Activated CD4-positive, CD25-positive, alpha-beta regulatory T cell treated with anti-CD3 and anti-CD28 coated beads, Interleukin-2, amount 50 U/mL, for 72 hours (primary cell): ENCODE data around the gene CDH18.

ENCODE experiments used
- DNase-seq: peaks from one replicate; pipeline ENCODE4 v3.0.0; 2021

The CDH18 gene, protein sequence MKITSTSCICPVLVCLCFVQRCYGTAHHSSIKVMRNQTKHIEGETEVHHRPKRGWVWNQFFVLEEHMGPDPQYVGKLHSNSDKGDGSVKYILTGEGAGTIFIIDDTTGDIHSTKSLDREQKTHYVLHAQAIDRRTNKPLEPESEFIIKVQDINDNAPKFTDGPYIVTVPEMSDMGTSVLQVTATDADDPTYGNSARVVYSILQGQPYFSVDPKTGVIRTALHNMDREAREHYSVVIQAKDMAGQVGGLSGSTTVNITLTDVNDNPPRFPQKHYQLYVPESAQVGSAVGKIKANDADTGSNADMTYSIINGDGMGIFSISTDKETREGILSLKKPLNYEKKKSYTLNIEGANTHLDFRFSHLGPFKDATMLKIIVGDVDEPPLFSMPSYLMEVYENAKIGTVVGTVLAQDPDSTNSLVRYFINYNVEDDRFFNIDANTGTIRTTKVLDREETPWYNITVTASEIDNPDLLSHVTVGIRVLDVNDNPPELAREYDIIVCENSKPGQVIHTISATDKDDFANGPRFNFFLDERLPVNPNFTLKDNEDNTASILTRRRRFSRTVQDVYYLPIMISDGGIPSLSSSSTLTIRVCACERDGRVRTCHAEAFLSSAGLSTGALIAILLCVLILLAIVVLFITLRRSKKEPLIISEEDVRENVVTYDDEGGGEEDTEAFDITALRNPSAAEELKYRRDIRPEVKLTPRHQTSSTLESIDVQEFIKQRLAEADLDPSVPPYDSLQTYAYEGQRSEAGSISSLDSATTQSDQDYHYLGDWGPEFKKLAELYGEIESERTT

DNA sequence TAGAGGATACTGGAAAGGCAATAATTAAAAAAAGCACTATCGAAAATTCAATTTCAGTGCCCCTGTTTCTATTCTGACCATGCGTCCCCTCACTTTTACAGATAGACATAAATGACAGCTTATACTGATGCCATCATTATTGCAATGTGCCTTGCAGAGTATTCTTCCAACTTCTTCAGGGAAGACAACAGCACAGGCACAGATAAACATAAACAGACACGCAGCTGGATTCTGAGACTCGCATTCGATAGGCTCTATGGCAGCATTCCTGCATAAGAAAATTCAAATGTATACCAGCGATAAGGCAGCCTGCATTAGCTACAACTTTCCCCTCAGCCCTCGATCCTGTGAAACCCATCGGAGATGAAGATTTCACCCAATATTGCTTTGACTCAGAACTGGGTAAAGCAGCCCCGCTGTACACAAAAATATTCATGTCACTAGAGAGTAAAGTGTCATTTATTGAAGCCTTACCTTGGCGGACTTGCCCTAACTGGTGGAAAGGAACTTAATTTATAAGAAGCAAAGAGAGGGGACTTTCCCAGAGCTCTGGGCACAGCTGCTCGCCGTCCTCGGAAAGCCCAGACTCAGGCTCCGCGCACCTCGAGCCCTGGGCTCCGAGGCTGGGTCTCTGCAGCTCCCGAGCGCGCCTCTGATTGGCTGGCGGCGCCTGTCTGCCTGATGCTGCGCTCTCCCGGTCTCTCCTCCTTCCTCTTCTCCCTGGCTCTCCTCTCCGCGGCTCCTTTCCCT is at the start of gene CDH18:
CDH18 (minus strand) TSS at position 589 of the 750 bp plus-strand sequence. CDS start 149,214 bp downstream, outside the sequence.
- no peak for DNase-seq

DNA sequence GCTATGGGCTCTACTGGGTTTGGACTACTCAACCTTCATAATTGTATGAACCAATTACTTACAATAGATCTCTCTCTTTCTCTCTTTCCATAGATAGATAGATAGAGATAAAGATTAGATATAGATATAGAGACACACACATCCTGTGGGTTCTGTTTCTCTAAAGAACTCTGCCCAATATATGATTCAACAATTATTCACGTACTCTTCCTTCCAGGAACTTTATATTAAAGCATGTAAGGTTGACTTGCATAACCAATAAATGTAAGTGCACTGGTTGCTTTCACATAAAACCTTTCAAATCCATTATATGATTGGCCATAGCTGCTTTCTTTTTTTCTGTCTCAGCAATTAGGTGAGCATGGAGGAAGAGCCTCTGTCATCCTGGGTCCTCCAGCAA is 46.7 kb upstream of the CDH18 start:
- no peak for DNase-seq

DNA sequence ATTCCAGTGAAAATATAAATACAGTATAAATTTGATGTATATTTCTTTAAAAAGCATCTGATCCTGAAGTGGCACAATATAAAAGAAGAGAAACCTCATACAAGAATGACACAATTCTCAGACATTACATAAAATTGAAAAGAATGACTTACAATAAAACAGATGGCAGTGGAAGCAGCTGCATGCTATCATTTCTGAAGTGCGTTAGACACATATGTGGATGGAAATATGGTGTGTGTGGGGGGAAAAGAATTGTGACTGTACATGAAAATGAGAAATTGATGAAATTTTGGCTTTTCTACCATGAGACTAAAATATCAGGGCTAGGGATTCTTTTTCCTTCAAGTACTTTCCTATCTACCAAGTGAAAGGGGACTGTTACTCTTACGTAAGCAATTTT is 45.9 kb upstream of the CDH18 start:
- no peak for DNase-seq

DNA sequence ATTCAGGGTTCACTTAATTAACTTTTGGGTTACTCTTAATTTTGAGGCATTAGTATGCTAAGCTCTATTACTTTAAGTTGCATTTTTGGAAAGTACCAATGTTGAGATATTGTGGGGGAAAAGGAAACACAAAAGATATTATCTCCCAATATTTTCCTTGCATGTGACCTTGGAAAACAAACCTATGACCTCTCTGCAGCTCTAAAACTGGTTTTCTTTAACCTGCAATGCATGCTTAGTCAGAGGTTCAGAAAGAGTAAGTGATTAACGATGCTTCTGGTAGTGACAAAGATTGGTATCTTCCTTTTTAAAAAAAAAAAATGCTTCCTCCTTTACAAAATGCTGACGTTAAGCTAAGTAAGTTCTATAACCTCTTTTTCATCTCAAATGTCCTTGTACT is 44.9 kb upstream of the CDH18 start:
- DNase-seq = no peak

DNA sequence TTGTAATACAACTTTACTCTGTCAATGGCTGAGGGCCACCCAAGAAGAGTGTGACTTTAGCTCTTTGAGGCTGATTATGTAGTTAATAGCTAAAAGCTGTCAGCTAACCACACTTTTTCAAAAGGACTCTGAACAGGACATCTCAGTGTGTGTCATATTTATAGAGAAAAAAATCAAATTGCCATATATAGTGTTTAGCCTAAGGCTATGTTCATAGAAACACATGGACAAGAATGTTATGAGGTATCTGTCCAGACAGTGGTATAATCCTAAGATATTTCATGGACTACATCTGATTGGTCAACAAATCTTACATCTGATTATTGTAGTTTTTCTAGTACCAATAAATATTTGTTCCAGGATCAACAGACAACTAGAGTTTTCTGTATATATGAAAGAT is 42.1 kb upstream of the CDH18 start:
- DNase-seq = no peak

DNA sequence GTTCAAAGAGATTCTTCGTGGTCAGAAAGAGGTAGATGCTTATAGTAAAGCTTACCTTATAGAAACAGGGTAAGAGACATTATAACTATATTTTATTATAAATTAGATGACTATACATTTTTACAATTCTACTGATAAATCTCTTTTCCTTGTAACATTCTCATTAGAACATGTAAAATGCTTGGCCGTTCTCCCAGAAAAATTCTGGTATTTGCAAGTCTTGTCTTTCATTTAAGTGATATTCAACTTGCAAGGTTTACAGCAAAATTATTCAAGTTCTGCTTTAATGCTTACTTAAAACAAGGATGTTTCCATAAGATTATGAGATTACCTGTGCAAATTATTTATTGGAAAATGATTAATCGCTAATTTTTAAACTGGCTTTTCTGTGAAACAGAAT is 41.3 kb upstream of the CDH18 start:
- no peak for DNase-seq

DNA sequence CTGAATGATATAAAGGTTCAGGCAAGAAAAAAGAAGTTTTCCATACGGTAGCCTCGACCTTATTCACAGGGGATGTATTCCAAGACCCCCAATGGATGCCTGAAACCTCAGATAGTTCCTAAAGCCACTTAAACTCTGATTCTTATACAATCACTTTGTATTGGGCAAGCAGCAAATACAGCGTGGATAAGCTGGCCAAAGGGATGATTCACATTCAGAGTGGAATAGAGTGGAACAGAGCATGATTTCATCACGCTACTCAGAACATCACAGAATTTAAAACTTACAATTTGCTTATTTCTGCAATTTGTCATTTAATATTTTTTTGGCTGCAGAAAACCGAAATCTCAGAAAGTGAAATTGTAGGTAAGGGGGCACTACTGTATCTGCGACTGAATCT is 40.5 kb upstream of the CDH18 start:
- DNase-seq = no peak

DNA sequence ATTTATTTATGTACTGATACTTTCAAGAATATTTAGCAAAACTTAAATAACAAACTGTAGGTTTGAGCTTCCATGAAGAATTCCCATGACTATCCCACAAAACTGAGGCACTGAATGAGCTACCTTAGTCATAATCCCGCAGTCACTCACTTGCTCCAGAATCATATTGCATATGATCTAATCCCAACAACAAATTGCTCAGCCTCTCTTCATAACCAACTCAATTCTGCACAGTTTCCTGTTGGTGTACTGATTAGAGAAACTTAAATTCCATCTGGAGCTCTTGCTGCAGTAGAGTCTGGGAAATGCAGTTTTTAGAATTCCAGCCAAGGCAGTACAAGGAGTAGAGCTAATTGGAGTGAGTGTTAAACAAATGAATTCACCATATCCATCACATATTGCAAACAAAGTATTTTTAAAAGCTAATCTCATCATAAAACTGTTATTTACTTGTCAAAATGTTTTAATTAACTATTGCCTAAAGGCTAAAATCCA is 35.7 kb upstream of the CDH18 start:
- DNase-seq = no peak

DNA sequence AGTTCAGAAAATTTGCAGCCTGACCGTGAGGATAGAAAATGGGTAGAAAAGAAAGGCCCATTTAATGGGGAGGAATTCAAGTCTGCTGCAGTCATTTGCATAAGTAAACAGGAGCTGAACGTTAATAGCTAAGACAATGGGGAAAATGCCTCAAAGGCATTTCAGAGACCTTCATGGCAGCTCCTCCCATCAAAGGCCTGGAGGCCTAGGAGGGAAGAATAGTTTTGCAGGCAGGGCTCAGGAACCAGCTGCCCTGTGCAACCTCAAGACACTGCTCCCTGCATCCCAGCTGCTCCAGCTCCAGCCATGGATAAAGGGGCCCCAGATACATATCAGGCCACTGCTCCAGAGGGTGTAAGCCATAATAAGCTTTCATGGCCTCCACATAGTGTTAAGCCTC is 32.2 kb upstream of the CDH18 start:
- DNase-seq = no peak

DNA sequence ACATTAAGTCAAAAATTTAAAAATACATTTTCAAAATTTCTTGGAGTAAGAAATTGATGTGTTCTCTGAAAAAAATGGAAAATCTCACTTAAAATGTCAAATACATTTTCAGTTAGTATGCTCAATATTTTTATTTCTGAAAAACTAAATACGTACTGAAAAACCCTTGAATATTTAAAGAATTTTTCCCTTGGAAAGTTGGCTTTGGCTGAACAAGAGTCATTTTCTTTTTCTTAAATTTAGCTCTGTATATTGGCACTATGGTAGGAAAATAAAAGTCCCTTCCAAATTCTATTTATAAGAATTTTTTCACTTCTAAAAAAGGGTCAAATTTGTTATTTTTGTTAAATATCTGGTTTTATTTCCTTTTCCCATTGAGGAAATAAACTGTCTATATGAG is 29.0 kb upstream of the CDH18 start:
- DNase-seq = no peak

DNA sequence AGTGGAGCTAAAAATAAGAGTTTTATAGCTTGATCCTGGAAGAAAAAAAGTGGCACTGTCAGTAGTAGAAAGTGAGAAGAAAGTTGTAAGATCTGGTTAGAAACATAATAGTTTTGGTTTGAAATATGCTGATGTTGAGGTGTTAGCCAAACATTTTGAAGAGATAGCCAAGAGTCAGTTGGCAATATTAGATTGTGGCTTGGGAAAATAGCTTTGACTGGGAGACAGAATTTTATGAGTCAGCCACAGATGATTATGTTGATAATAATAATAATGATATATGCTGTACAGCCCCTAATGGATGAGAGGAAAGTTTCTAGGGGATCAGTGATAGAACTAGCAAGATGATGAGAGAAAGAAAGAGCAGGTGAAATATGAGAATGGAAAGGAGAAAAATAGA is 12.4 kb upstream of the CDH18 start:
- DNase-seq = no peak

DNA sequence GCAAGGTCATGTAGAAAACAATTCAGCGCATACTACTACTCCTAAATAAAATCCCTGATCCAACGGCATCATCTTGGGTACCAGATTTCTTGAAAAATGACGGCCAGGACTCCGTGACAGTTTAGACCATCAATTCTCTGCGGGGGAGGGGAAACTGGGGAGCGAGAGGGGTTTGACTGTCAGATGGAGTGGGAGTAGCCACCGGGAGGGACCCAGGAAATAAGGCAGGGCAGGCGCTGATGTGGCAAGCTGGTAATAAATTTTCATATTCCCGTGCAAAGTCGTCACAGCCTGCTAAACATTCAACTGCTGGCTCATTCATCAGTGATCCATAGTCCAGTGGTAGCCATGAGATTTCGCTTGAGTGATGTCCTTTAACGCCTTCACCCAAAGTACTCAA is 457 bp upstream of the CDH18 start:
- no peak for DNase-seq

DNA sequence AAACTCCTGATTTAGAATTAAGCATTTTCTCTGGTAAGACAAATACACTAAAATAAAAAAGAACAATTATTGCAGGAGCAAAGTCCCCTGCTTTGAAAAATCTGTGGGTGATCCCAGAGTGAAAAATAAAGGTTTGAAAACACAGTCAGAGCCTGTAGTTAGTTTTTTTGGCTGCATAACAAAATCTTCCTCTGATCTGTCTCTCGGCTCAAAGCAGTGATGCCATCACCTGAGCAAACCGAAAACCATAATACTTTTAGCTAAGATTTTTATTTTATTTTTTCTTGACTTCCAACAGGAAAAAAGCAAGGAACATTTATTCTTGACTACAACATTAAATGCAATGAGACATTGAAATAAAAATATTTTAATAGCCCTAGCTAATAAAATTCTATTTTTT is 1.2 kb downstream of the CDH18 start:
- no peak for DNase-seq

DNA sequence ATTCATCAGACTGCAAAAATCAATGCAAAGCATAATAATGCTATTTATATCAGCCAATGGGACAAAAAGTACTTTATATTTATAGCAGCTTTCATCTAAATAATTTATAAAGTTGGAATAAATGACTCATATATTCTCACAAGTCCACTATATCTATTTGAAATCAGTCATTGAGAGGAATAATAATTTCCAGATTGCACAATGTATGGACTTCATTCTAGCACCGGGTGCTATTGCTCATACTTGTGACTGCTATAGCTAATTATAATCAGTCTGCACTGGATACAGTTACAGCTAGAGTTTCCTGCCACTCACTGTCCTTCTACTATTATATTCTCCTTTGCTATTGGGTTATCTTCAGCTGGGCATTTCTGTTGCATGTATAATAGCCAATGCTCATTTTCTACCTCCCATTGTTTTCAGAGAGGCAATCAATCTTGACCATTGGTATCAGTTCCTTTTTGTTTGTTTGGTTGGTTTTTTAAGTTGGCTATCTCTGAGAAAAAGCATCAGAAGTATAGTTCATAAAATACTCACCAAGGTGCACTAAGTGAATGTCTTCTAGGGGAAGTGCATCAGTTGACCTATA is 1.9 kb downstream of the CDH18 start:
- DNase-seq = no peak

DNA sequence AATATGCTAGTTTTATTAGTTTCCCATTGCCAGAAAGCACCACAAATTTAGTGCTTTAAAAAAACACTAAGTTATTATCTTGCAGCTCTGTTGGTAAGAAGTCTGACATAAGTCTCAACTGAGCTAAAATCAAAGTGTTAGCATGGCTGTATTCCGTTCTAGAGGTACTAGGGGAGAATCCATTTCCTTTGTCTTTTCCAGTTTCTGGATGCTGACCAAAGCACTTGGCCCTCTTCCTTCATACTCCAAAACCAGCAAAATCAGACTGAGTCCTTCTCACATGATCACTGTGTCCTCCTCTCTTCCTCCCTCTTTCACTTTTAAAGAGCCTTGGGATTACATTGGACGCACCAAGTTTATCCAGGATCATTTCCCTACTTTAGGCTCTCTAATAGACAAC is 9.5 kb downstream of the CDH18 start:
- DNase-seq = no peak

DNA sequence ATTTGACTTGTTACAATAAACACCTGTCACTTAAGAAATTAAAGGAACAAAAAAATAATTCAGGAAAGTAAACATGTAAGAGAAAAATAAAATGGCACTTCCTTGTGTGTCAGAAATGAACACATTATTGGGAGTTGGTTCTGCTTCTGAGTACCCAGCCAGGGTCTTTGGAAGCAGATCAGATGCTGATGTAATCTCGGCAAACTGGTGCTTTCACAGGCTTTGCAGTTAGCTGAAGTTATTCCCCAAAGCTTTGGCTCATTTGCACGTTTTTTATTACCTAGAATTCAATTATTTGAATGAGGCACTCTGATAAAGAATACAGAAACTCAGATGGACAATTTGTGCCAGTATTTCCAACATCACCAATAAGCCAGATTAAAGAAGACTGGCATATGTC is 10.9 kb downstream of the CDH18 start:
- DNase-seq = no peak

DNA sequence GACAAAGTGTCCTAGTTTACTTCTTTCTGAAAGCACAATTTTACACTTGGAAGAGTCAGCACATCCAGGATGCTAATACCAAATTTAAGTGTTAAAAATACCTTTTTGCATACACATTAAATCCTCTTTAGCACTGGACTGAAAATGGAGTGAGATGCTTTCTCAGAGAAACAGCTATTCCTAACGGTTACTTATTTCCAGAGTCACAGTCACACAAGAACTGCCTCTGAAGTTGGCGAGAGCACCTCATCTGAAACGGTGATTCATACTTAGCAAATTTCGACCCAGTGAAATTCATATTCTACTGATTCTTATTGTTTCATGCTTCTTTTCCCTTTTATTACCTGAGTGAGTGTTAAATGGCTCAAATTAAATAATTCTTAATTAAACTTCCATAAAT is 12.2 kb downstream of the CDH18 start:
- no peak for DNase-seq

DNA sequence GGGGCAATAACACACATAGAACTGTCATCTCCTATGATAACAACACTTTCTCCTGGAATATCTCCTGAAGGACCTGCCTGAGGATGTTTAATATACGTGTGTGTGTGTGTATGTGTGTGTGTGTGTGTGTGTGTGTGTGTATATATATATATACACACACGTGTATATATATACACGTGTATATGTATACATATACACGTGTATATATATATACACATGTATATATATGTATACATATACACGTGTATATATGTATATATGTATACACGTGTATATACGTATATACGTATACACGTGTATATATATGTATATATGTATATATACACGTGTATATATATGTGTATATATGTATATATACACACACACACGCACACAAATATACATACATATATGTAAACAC is 27.5 kb downstream of the CDH18 start:
- no peak for DNase-seq

DNA sequence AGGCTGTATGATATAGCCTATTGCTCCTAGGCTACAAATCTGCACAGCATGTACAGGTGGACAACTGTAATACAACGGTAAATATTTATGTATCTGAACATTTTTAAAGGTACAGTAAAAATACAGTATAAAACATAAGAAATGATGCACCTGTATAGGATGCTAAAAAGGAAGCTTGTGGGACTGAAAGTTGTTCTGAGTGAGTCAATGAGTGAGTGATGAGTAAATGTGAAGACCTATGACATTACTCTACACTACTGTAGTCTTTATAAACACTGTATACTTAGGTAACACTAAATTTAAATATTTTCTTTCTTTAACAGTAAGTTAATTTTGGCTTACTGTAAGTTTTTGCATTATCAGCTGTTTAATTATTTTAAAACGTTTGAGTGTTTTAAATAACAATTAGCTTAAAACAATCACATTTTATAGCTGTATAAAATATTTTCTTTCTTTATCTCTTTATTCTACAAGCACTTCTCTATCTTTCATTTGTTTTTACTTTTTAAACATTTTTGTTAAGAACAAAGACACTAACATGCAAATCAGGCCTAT is 28.1 kb downstream of the CDH18 start:
- DNase-seq = no peak

DNA sequence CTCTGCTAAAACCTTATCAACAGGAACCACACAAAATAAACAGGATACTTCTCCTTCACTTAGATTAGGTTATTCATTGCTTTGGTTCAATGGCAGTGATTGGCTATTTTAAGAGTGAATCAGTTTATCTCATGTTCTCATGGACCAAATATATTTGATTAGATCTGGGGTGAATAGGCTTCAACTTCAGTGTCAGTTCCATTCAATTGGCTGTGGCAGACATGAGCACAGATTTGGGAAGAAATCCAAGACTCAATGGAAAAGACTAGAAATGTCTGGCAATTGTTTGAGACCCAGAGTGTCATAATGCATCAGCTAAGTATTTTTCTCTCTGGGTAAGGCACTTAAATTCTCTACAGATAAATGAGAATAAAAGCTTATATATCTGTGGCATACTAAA is 37.1 kb downstream of the CDH18 start:
- DNase-seq = no peak

DNA sequence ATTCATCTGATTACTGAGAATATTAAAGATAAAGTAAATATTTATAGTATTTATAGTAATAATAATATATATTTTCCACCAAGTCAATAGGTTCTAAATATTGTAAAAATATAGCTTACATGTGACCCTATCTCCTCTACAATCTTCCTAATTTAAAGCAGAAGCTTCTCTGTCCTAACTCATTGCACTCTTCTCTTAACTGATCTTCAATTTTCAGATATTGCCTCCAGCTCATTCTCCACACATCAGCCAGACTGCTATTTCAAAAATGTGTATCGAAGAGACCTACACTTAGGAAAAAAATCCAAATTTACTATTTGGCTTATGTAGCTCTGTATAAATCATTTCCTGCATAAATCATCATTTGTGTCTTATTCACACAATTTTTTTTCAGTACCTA is 47.8 kb downstream of the CDH18 start:
- DNase-seq = no peak

DNA sequence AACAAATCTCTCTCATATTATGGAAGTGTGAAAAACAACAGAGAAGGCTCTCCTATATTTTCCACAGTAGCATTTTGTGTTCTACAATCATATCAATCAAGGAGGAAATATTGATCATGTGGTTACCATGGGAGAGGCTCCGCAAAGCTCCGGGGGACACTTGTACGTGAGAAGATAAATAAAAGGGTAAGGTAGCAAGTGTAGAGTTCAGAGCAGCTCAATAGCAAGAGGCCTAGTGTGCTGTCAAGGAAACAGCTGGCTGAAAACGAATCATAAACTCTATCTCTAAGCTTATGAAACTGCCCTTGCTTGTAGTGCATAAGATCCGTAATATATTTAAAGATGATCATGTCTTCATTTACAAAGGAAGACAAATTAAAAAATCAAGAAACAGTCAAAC is 57.5 kb downstream of the CDH18 start:
- DNase-seq = no peak
